OCI-LY3 (cell line): ENCODE measurements around the gene GPR132.

Experiments
- H2AFZ ChIP-seq: fragments of 200-600, 300-600 bp; shearing (Covaris generic); 2 replicates; pipeline ENCODE4 v1.6.0; 2014; ENCODE audit warnings: antibody characterized with exemption, low read depth, low read length
- H3K27ac ChIP-seq: fragments of 200-600, 300-600 bp; sonication (generic); 2 replicates; pipeline ENCODE4 v1.5.1; 2014; ENCODE audit warnings: mild to moderate bottlenecking, low read length, moderate library complexity, mixed read lengths
- H3K27me3 ChIP-seq: fragments of 200-600, 300-600 bp; sonication (generic); 2 replicates; pipeline ENCODE4 v1.6.1; 2014; ENCODE audit warnings: low read depth, low read length, mixed read lengths
- H3K36me3 ChIP-seq: fragments of 200-600, 300-600 bp; sonication (generic); replicated peaks from 2 replicates; pipeline ENCODE3; 2014; ENCODE audit warnings: low read depth, low read length, mixed read lengths
- H3K4me1 ChIP-seq: fragments of 300-600, 200-600 bp; sonication (generic); 2 replicates; pipeline ENCODE4 v1.6.1; 2014; ENCODE audit warnings: low read length, mixed read lengths
- H3K4me2 ChIP-seq: fragments of 200-600, 300-600 bp; sonication (generic); 2 replicates; pipeline ENCODE4 v1.6.1; 2014; ENCODE audit warnings: low read length, mixed read lengths
- H3K4me3 ChIP-seq: fragments of 300-600, 200-600 bp; sonication (generic); 2 replicates; pipeline ENCODE4 v1.5.1; 2014; ENCODE audit warnings: antibody characterized with exemption, mild to moderate bottlenecking, low read length, moderate library complexity
- H3K79me2 ChIP-seq: fragments of 300-600, 200-600 bp; shearing (Covaris generic); 2 replicates; pipeline ENCODE4 v1.6.1; 2014; ENCODE audit warnings: mild to moderate bottlenecking, low read length, mixed read lengths
- H3K9ac ChIP-seq: fragments of 300-600, 200-600 bp; shearing (Covaris generic); 2 replicates; pipeline ENCODE4 v1.6.0; 2014; ENCODE audit warnings: mild to moderate bottlenecking, low read length, moderate library complexity
- H3K9me3 ChIP-seq: fragments of 200-600, 300-600 bp; shearing (Covaris generic); 2 replicates; pipeline ENCODE4 v1.6.1; 2014; ENCODE audit warnings: low read length, mixed read lengths; ENCODE audit not compliant: insufficient read depth
- H4K20me1 ChIP-seq: fragments of 200-600, 300-600 bp; sonication (generic); 2 replicates; pipeline ENCODE4 v1.6.1; 2016; ENCODE audit warnings: low read length, mixed read lengths; ENCODE audit not compliant: insufficient read depth
- CTCF ChIP-seq: fragments of 200-600, 300-600 bp; sonication (generic); IDR thresholded peaks from 2 replicates; pipeline ENCODE4 v1.5.1; 2014; ENCODE audit warnings: antibody characterized with exemption, low read length, low read depth
- EZH2phosphoT487 ChIP-seq: fragments of 200-600 bp; shearing (Covaris generic); IDR thresholded peaks from 2 replicates; pipeline ENCODE4 v1.6.1; 2018; ENCODE audit warnings: antibody characterized with exemption, mixed run types, low read depth

GPR132 gene

GRCh38 chr14:105074601-105075053 lies 9.4 kb upstream of the GPR132 start:
- Histone ChIP-seq H3K4me2 (peak overlapping the region; percentile 92), H3K79me2 (peaks cover 40% of the 10 kb centered on the region)

GRCh38 chr14:105073720-105074600 lies 8.7 kb upstream of the GPR132 start:
- H3K4me3 ChIP-seq: peak overlapping the region; percentile 82
- H3K9me3 ChIP-seq: no peaks in the 10 kb centered on the region
- TF ChIP-seq EZH2phosphoT487 (no peak), CTCF (no peak)
- H4K20me1 ChIP-seq: no peaks in the 10 kb centered on the region
- H2AFZ ChIP-seq: no peak overlapping the region
- peaks cover 76% of the 10 kb centered on the region for H3K4me1 ChIP-seq
- H3K27me3 ChIP-seq: no peaks in the 10 kb centered on the region
- H3K36me3 ChIP-seq: peaks cover 14% of the 10 kb centered on the region
- H3K79me2 ChIP-seq: peaks cover 42% of the 10 kb centered on the region
- peak overlapping the region; percentile 97 for H3K27ac ChIP-seq
- H3K9ac ChIP-seq: peak overlapping the region; percentile 90
- H3K4me2 ChIP-seq: peak overlapping the region; percentile 92

More at GRCh38 chr14:105074601-105075053, 9.4 kb upstream of the GPR132 start:
- peaks cover 12% of the 10 kb centered on the region for H3K36me3 ChIP-seq
- peak overlapping the region; percentile 82 for H3K4me3 ChIP-seq
- no peaks in the 10 kb centered on the region for H3K27me3 ChIP-seq
- H3K4me1 ChIP-seq: peaks cover 69% of the 10 kb centered on the region
- H3K9ac ChIP-seq: peak overlapping the region; percentile 90
- no peaks in the 10 kb centered on the region for H3K9me3 ChIP-seq
- no peaks in the 10 kb centered on the region for H4K20me1 ChIP-seq
- H3K27ac ChIP-seq: peak overlapping the region; percentile 97
- TF ChIP-seq CTCF: no peak
- no peak for TF ChIP-seq EZH2phosphoT487
- no peak overlapping the region for H2AFZ ChIP-seq

GRCh38 chr14:105072892-105073719 lies 7.9 kb upstream of the GPR132 start:
- H3K36me3 ChIP-seq: peaks cover 18% of the 10 kb centered on the region
- TF ChIP-seq CTCF (no peak), EZH2phosphoT487 (no peak)
- H3K9me3 ChIP-seq: no peaks in the 10 kb centered on the region
- H3K4me3 ChIP-seq: peak overlapping the region; percentile 82
- peaks cover 81% of the 10 kb centered on the region for H3K4me1 ChIP-seq
- H3K4me2 ChIP-seq: peak overlapping the region; percentile 92
- peak overlapping the region; percentile 90; the same call in 1 of the 2 replicates for H3K9ac ChIP-seq
- H3K27me3 ChIP-seq: no peaks in the 10 kb centered on the region
- peak overlapping the region; percentile 97 for H3K27ac ChIP-seq
- H2AFZ ChIP-seq: no peak overlapping the region
- H3K79me2 ChIP-seq: peaks cover 45% of the 10 kb centered on the region
- no peaks in the 10 kb centered on the region for H4K20me1 ChIP-seq

- Histone ChIP-seq H3K4me3 (peak overlapping the region; percentile 82; the same call in 1 of the 2 replicates), H3K9ac (peak overlapping the region; percentile 90; the same call in 1 of the 2 replicates), H3K79me2 (peaks cover 50% of the 10 kb centered on the region), H3K4me1 (peaks cover 87% of the 10 kb centered on the region), H3K27ac (peak overlapping the region; percentile 97), H3K27me3 (no peaks in the 10 kb centered on the region), H3K9me3 (no peaks in the 10 kb centered on the region), H2AFZ (no peak overlapping the region), H3K4me2 (peak overlapping the region; percentile 92), H3K36me3 (peaks cover 18% of the 10 kb centered on the region), H4K20me1 (no peaks in the 10 kb centered on the region)
- TF ChIP-seq EZH2phosphoT487: no peak
- no peak for TF ChIP-seq CTCF
Measured at GRCh38 chr14:105072381-105072861, 7.2 kb upstream of the GPR132 start.
